ENCODE results near the gene PDE9A. TPM values are rescaled to one million over a fixed set of nuclear protein-coding genes. Genes with fewer than 3 reads are reported as not detected.

The PDE9A gene
- total and polyA plus RNA-seq, 2 donors (not counting 1 experiment from before 2014, with no cell fraction given) = 0.34 to 5.8 TPM

DNA sequence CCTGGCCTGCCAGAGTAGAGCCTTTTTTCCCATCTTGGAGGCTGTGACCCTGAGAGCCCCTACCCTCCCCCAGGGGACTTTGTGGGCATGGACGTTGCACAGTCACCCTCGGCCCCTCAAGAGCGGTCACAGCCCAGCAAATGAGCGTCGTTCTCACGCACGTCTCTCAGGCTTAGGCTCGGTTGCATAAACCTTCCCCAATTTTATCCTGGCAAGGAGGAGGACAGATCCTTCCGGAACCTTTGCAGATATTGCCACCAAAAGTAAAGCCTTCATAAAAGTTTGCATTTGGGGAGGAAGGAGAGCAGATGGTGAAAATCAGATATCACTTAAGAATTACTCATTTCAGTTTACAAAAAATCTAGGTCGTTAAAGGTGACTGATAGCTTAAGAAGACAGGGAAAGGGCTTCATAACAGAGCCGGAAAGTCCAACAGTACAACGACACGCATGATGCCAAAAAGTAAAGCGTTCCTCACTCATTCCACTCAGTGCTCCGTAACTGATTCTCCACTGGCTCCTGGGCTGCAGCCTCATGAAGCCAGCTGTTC, 29.3 kb downstream of the PDE9A start:
- H4K20me1 ChIP-seq (ENCODE audit: control insufficient read depth, insufficient read depth, low read length, poor library complexity, severe bottlenecking) = no peaks in the 10 kb centered on the region
- no peak overlapping the region for H3K4me2 ChIP-seq (replicated peaks; ENCODE audit: low read depth, low read length, poor library complexity, severe bottlenecking)
- ATAC-seq (ENCODE audit: low read depth) (no peak), DNase-seq (no peak)
- intact Hi-C loops (cut with micrococcal nuclease) = no loop called here
- no peak overlapping the region for H2AFZ ChIP-seq (ENCODE audit: insufficient read depth, low read depth, low read length, poor library complexity, severe bottlenecking)
- no peaks in the 10 kb centered on the region for H3K9me3 Mint-ChIP-seq (ENCODE audit: insufficient read depth)
- no peak overlapping the region for H3K4me3 Mint-ChIP-seq
- H3K9me3 ChIP-seq (ENCODE audit: control extremely low read depth in 1 of 3, control insufficient read depth in 2 of 3, insufficient read depth in 1 of 3, low read length in 2 of 3) = no peaks in the 10 kb centered on the region
- no peak overlapping the region for H3K27ac Mint-ChIP-seq
- H3K4me1 Mint-ChIP-seq = peaks cover 4% of the 10 kb centered on the region
- WGBS (ENCODE audit: insufficient coverage) = 96% methylated on average over 13 of the region's 15 CpGs
- ChIA-PET CTCF (no interaction called here), POLR2A (no interaction called here)
- no peaks in the 10 kb centered on the region for H3K79me2 ChIP-seq (ENCODE audit: control insufficient read depth, insufficient read depth, low read length)
- H3K9ac ChIP-seq (ENCODE audit: low read length) = no peak overlapping the region
- H3K4me1 ChIP-seq (ENCODE audit: control insufficient read depth in 2 of 2, insufficient read depth in 2 of 2, low read length in 2 of 2) = peaks cover 11% of the 10 kb centered on the region in 2 donors
- no peak for TF ChIP-seq EZH2 (IDR thresholded peaks at IDR 0.05; ENCODE audit: borderline replicate concordance, insufficient read depth, low read depth, low read length, poor library complexity, severe bottlenecking)
- TF ChIP-seq, protein P1, sequence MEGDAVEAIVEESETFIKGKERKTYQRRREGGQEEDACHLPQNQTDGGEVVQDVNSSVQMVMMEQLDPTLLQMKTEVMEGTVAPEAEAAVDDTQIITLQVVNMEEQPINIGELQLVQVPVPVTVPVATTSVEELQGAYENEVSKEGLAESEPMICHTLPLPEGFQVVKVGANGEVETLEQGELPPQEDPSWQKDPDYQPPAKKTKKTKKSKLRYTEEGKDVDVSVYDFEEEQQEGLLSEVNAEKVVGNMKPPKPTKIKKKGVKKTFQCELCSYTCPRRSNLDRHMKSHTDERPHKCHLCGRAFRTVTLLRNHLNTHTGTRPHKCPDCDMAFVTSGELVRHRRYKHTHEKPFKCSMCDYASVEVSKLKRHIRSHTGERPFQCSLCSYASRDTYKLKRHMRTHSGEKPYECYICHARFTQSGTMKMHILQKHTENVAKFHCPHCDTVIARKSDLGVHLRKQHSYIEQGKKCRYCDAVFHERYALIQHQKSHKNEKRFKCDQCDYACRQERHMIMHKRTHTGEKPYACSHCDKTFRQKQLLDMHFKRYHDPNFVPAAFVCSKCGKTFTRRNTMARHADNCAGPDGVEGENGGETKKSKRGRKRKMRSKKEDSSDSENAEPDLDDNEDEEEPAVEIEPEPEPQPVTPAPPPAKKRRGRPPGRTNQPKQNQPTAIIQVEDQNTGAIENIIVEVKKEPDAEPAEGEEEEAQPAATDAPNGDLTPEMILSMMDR (IDR thresholded peaks at IDR 0.05) = no peak
- H3K27ac ChIP-seq (ENCODE audit: low read length in 2 of 2) = no peak overlapping the region
- no peak overlapping the region for H3K4me3 ChIP-seq (ENCODE audit: control extremely low read depth in 1 of 5, extremely low read depth in 1 of 5, insufficient read depth in 1 of 5, low read depth in 2 of 5, low read length in 4 of 5)
- H3K27me3 ChIP-seq (replicated peaks in 1 of 4; ENCODE audit: control extremely low read depth in 1 of 4, control insufficient read depth in 3 of 4, insufficient read depth in 4 of 4, low read length in 3 of 4) = peaks cover 0 to 14% (median 6%) of the 10 kb centered on the region in 4 experiments
- peaks cover 24% of the 10 kb centered on the region for H3K27me3 Mint-ChIP-seq
- no peaks in the 10 kb centered on the region for H3K36me3 ChIP-seq (replicated peaks in 1 of 2; ENCODE audit: control extremely low read depth in 1 of 2, control insufficient read depth in 1 of 2, extremely low read depth in 1 of 2, insufficient read depth in 2 of 2, low read length in 1 of 2)

DNA sequence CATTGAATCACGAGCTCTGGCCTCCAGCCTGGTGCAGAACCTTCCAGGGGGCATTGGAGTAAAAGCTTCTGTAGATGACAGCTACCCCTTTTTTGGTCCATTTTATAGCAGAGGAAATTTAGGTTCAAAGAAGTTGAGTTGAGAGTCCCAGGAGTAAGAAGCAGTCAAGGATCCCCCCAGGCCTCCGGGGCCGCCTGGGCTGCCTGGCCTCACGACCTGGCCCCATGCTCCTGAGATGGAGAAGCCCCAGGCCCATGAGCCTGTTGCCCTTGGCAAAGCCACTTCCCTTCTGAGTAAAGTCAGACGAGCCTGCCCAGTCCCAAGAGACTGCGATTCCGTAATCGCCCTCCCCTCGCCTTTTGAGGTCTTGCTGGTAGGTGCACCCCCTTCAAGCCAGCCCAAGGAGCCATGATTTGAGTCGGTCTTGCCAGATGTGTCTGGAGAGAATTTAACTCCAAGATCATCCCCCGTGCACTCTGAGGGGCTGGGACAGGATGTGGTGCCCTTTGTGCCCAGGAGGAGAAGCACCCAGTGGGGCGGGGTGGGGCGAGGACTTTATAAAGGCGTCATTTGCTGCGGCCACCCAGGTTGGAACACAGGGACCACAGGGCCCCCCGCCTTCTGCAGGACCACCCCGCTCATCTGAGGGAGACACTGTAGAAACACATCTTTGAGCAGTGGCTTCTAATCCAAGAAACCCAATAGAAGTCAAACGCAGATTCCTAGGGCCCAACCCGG, 30.1 kb downstream of the PDE9A start:
- TF ChIP-seq, protein P1 (IDR thresholded peaks at IDR 0.05) = no peak
- TF ChIP-seq EZH2 (IDR thresholded peaks at IDR 0.05; ENCODE audit: borderline replicate concordance, insufficient read depth, low read depth, low read length, poor library complexity, severe bottlenecking) = no peak
- Histone ChIP-seq H3K4me1 (ENCODE audit: control insufficient read depth in 2 of 2, insufficient read depth in 2 of 2, low read length in 2 of 2) (peaks cover 11% of the 10 kb centered on the region in 2 donors), H2AFZ (ENCODE audit: insufficient read depth, low read depth, low read length, poor library complexity, severe bottlenecking) (no peak overlapping the region), H3K27me3 (replicated peaks in 1 of 4; ENCODE audit: control extremely low read depth in 1 of 4, control insufficient read depth in 3 of 4, insufficient read depth in 4 of 4, low read length in 3 of 4) (peaks cover 0 to 12% (median 3%) of the 10 kb centered on the region in 4 experiments), H3K4me3 (ENCODE audit: control extremely low read depth in 1 of 5, extremely low read depth in 1 of 5, insufficient read depth in 1 of 5, low read depth in 2 of 5, low read length in 4 of 5) (no peak overlapping the region), H3K4me2 (replicated peaks; ENCODE audit: low read depth, low read length, poor library complexity, severe bottlenecking) (no peak overlapping the region), H3K9ac (ENCODE audit: low read length) (no peak overlapping the region), H3K27ac (ENCODE audit: low read length in 2 of 2) (no peak overlapping the region), H3K79me2 (ENCODE audit: control insufficient read depth, insufficient read depth, low read length) (no peaks in the 10 kb centered on the region), H3K36me3 (replicated peaks in 1 of 2; ENCODE audit: control extremely low read depth in 1 of 2, control insufficient read depth in 1 of 2, extremely low read depth in 1 of 2, insufficient read depth in 2 of 2, low read length in 1 of 2) (no peaks in the 10 kb centered on the region), H3K9me3 (ENCODE audit: control extremely low read depth in 1 of 3, control insufficient read depth in 2 of 3, insufficient read depth in 1 of 3, low read length in 2 of 3) (no peaks in the 10 kb centered on the region), H4K20me1 (ENCODE audit: control insufficient read depth, insufficient read depth, low read length, poor library complexity, severe bottlenecking) (no peaks in the 10 kb centered on the region)
- intact Hi-C loops (cut with micrococcal nuclease) = no loop called here
- Mint-ChIP-seq H3K9me3 (ENCODE audit: insufficient read depth) (no peaks in the 10 kb centered on the region), H3K4me3 (no peak overlapping the region), H3K4me1 (peaks cover 4% of the 10 kb centered on the region), H3K27ac (no peak overlapping the region), H3K27me3 (peaks cover 23% of the 10 kb centered on the region)
- ChIA-PET CTCF (no interaction called here), POLR2A (no interaction called here)
- DNase-seq (no peak), ATAC-seq (ENCODE audit: low read depth) (no peak)
- WGBS (ENCODE audit: insufficient coverage) = 59% methylated on average over 18 of the region's 19 CpGs
